GM06990 (cell line): ENCODE measurements around the gene DLG2.

ENCODE experiments used
- DNase-seq: peaks from one replicate; pipeline ENCODE4 v3.0.0-alpha.2; 2011; ENCODE audit not compliant: insufficient read length; ENCODE audit errors: extremely low read depth
- H3K27me3 ChIP-seq: replicated peaks from 2 replicates; pipeline ENCODE4 v1.6.0; 2011; ENCODE audit warnings: low read length; ENCODE audit not compliant: control insufficient read depth, insufficient read depth
- H3K36me3 ChIP-seq: 2 replicates; pipeline ENCODE4 v1.5.1; 2011; ENCODE audit warnings: low read length; ENCODE audit not compliant: control insufficient read depth, insufficient read depth
- H3K4me3 ChIP-seq: replicated peaks from 2 replicates; pipeline ENCODE4 v1.5.1; 2011; ENCODE audit warnings: low read depth, mild to moderate bottlenecking, control low read depth, low read length
- TF ChIP-seq, protein P1 (sequence below): IDR thresholded peaks from 2 replicates; pipeline ENCODE4 v1.5.1; 2011; ENCODE audit warnings: low read length, control low read depth, mild to moderate bottlenecking, inconsistent platforms; ENCODE audit not compliant: insufficient read depth, poor library complexity, severe bottlenecking

Gene DLG2

DNA sequence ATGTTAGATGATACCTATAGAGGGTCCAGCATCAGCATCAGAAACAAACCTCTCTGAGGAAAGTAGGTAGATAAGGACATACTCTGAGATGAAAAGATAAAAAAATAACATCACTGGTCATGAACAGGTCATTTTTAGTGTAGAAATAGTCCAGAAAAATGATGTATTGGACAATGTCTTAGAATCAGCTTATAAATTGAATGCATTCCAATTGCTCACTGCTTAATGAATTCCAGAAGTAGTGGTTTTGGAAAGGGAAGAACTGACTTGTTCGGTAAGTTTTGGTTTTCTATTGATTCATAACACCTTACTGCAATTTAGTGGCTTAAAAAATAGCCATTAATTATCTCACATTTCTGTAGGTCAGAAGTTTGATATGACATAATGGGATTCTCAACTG lies 1411.5 kb downstream of the DLG2 start:
- Histone ChIP-seq H3K36me3 (no peaks in the 10 kb centered on the region), H3K27me3 (no peaks in the 10 kb centered on the region), H3K4me3 (no peak overlapping the region)
- no peak for DNase-seq
- TF ChIP-seq, protein P1, sequence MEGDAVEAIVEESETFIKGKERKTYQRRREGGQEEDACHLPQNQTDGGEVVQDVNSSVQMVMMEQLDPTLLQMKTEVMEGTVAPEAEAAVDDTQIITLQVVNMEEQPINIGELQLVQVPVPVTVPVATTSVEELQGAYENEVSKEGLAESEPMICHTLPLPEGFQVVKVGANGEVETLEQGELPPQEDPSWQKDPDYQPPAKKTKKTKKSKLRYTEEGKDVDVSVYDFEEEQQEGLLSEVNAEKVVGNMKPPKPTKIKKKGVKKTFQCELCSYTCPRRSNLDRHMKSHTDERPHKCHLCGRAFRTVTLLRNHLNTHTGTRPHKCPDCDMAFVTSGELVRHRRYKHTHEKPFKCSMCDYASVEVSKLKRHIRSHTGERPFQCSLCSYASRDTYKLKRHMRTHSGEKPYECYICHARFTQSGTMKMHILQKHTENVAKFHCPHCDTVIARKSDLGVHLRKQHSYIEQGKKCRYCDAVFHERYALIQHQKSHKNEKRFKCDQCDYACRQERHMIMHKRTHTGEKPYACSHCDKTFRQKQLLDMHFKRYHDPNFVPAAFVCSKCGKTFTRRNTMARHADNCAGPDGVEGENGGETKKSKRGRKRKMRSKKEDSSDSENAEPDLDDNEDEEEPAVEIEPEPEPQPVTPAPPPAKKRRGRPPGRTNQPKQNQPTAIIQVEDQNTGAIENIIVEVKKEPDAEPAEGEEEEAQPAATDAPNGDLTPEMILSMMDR, result no peak

DNA sequence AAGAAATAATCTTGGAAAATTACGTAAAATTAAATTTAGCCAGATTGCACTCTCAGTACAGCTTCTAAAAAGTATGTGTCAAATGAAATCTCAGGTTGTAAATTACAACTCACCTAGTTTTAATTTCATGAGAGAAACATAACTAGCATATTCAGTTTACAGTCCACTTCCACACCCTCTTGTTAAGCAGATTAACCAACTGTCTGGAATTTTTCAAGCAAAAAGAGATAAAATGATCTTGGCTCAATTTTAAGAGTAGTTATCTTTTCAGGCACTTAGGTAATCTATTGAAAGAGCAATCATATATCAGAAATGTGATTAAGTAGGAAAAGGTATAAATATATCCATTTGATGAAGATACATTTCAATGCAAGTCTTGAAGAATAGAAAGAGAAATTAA lies 1412.6 kb downstream of the DLG2 start:
- no peak for DNase-seq
- Histone ChIP-seq H3K27me3 (no peaks in the 10 kb centered on the region), H3K4me3 (no peak overlapping the region), H3K36me3 (no peaks in the 10 kb centered on the region)
- TF ChIP-seq, protein P1, result no peak

DNA sequence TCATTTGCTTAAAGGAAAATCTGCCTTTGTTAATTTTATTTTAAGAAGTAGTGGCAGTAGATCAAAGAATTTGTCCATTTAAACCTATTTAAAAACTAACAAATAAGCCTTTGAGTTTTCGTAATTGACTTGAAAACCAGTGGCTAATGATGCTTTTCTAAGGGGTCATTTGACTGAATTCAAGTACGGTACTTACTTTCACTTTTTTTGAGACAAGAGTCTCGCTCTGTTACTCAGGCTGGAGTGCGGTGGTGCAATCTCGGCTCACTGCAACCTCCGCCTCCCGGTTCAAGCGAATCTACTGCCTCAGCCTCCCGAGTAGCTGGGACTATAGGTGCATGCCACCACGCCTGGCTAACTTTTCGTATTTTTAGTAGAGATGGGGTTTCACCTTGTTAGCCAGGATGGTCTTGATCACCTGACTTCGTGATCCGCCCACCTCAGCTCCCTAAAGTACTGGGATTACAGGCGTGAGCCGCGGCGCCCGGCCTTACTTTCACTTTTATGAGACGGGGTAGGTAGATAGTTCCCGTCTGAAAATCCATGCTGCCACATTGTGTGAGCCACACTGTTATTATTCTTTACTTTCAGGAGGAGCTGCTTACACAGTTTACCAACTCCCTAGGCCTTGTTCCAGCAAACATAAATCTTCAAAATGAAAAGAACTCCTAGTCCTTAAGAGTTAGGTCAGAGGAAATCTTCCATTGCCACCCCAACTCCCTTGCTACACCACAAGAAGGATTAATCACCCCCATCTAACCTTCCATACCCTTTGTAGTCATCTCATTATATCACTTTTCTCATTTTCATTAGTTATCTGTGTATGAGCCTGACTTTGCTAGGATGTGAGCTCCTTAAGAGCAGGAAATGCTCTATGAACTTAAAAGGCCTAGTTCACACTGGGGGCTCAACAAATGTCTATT lies 1414.4 kb downstream of the DLG2 start:
- no peak overlapping the region for H3K4me3 ChIP-seq
- H3K27me3 ChIP-seq, result no peaks in the 10 kb centered on the region
- DNase-seq, result no peak
- TF ChIP-seq, protein P1, result no peak
- no peaks in the 10 kb centered on the region for H3K36me3 ChIP-seq

DNA sequence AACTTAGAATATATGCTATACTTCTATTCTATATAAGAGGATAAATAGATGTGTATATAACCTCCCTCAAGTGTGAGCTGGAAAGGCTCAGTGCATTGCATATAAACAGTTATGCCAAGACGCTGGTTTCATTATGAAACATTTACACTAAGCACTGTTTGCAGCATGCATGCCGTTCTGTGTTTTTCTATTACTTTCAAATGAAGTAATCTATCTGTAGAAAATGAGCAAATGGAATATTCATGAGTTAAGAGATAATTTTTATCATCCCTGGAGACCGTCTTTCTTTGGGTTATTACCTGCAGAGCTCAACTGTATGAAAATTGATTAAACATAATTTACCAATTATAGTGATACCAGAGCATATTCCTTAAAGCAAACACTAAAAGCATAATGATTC lies 1415.2 kb downstream of the DLG2 start:
- Histone ChIP-seq H3K27me3 (no peaks in the 10 kb centered on the region), H3K36me3 (no peaks in the 10 kb centered on the region), H3K4me3 (no peak overlapping the region)
- TF ChIP-seq, protein P1, result no peak
- DNase-seq, result no peak

DNA sequence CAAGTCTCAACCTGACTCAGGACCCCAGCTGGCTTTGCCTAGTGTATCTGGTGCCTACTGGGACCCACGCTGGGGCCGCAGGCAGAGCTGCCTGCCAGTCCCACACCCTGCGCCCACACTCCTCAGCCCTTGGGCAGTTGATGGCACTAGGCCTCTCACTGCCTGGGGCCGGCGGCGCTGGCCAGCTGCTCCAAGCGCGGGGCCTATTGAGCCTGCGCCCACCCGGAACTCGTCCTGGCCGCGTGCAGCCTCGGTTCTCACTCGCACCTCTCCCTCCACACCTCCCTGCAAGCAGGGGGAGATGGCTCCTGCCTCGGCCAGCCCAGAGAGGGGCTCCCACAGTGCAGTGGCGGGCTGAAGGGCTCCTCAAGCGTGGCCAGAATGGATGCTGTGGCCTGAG lies 1432.4 kb downstream of the DLG2 start:
- TF ChIP-seq, protein P1, result no peak
- Histone ChIP-seq H3K27me3 (no peaks in the 10 kb centered on the region; the same call in 1 of the 2 replicates), H3K4me3 (no peak overlapping the region), H3K36me3 (no peaks in the 10 kb centered on the region)
- DNase-seq, result no peak
